ENCODE results near the gene GAPDH.
"Not testable (repeated sequence)": the region's sequence is repeated elsewhere in the genome, so short reads cannot be mapped to it uniquely, and the experiment has no call there.

The GAPDH gene

DNA sequence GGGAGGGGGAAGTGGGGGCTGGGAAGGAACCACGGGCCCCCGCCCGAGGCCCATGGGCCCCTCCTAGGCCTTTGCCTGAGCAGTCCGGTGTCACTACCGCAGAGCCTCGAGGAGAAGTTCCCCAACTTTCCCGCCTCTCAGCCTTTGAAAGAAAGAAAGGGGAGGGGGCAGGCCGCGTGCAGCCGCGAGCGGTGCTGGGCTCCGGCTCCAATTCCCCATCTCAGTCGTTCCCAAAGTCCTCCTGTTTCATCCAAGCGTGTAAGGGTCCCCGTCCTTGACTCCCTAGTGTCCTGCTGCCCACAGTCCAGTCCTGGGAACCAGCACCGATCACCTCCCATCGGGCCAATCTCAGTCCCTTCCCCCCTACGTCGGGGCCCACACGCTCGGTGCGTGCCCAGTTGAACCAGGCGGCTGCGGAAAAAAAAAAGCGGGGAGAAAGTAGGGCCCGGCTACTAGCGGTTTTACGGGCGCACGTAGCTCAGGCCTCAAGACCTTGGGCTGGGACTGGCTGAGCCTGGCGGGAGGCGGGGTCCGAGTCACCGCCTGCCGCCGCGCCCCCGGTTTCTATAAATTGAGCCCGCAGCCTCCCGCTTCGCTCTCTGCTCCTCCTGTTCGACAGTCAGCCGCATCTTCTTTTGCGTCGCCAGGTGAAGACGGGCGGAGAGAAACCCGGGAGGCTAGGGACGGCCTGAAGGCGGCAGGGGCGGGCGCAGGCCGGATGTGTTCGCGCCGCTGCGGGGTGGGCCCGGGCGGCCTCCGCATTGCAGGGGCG is at the start of gene GAPDH:
GAPDH (plus strand) TSS at position 595 of the 772 bp plus-strand sequence. CDS start 316 bp downstream, outside the sequence.
- DNase-seq, result peak; percentile 86 to 94

DNA sequence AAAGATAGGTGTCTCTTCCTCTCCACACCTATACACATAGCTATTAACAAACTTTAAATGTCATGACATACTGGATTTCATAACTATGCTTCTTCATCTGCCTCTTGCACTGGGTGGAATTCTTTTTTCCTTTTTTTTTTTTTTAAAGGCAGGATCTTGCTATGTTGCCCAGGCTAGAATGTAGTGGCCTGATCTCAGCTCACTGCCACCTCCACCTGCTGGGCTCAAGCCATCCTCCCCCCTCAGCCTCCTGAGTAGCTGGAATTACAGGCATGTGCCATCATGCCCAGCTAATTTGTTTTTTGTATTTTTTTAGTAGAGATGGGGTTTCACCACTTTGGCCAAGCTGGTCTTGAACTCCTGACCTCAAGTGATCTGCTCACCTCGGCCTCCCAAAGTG is 46.1 kb upstream of the GAPDH start:
- no peak for DNase-seq

DNA sequence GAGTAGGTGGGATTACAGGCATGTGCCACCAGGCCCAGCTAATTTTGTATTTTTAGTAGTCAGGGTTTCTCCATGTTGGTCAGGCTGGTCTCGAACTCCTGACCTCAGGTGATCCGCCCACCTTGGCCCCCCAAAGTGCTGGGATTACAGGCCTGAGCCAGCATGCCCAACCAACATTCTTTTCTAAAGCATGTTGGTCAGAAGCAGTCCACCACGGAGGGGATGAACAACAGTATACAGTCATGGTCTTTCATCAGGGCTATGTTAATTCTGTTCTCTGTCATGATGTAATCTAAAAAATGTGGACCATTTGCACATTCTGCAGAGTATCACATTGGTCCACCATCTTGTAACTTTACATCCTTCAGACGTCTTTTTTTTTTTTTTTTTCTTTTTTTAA is 44.9 kb upstream of the GAPDH start:
- DNase-seq, result no peak

DNA sequence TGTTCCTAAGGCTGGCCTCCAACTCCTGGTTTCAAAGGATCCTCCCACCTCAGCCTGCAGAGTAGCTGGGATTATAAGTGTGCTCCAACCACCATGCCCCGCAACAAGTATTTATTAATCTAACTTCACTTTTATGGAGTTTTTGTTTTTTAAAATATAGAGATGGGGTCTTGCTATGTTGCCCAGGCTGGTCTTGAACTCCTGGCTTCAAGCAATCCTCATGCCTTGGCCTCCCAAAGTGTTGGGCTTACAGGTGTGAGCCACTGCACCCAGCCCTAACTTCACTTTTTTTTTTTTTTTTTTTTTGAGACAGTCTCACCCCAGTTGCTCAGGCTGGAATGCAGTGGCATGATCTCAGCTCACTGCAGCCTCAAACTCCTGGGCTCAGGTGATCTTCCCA is 43.6 kb upstream of the GAPDH start:
- DNase-seq, result not testable (repeated sequence)

DNA sequence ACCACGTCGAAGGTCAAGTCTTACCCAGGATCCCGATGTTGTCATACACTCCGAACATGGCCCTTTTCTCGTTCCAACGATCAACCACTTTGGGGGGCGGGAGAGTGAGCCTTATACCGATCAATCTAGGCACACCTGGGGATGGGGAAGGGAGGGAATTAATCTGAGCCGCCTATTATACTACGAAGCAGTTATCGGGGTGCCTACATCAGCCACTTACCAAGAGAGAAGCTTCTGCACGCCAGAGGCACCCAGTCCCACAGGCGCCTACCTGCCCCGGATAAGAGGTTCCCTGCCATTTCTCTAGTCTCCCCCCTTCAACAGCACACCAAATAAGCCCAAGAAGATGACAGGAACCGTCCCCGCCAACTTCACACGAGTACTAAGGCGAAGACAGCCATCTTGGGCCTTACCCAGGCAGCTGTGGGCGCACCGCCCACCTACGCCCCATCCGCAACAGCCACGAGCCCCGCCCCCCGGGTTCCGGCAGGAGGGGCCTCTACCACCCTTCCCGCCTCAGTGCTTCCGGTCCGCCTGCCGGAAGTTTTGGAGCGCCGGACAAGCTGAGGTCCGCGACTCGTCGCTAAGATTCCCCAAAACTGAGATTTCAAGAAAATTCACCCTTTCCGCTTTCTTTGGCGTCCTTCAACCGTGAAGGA is 41.4 kb upstream of the GAPDH start, which contains the start of gene MRPL51:
MRPL51 (minus strand) TSS at position 425 of the 659 bp plus-strand sequence; CDS start at position 299, 126 bp downstream.
- peak; percentile 82 to 90 for DNase-seq

DNA sequence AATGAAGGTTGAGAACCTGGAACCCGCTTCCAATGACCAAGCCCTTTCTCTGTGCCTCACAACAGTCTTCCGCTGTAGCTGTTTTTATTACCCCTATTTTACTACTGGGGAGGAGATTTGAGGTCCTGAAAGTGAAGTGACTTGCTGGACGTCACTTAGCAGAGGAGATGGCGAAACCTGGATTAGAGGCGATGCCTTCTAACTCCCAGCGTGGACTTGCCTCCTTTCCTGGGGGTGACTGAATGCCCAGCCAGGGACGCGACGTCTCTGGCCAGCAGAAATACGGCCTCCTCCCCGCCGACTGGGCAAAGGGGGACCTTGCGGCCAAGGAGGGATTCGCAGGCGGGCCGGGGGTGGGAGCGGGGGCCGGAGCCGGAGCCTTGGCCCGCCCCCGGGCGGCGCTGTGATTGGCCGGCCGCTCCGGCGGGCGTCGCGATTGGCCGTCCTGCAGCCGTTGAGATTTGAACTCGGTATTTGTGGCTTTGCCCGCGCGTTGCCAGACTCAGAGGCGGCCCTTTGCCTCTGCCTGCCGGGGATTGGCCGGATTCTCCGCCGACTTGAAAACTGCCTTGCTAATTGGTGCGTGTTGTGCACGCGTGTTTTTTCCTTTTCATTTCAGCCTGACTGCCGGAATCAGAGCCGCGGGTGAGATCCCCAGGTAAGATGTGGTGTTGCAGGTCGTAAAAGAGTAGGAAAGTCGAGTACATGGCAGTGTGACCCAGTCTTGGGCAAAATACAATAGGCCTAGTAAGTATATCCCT is 40.6 kb upstream of the GAPDH start, which contains the start of gene NCAPD2:
NCAPD2 (plus strand) TSS at position 606 of the 761 bp plus-strand sequence. CDS start 997 bp downstream, outside the sequence.
- DNase-seq, result peak; percentile 73 to 94

DNA sequence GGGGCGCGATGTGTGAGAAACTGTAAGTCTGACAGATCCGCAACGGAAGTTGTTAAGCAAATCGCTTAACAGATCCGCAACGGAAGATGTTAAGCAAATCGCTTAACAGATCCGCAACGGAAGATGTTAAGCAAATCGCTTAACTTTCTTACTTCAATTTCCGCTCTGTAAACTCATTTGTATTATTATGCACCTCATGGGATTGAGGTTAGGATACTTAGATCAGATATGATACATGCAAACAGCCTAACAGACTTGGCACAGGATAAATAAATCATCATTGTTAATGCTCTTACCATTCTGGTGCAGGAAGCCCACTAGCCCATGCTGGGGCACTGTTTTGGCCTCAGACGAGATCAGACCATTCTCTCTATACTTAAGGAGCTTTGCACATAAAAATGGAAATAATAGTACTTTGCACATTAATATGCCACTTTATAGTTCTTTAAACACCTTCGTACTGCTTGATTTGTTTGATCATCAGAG is 40.0 kb upstream of the GAPDH start:
- DNase-seq, result no peak

DNA sequence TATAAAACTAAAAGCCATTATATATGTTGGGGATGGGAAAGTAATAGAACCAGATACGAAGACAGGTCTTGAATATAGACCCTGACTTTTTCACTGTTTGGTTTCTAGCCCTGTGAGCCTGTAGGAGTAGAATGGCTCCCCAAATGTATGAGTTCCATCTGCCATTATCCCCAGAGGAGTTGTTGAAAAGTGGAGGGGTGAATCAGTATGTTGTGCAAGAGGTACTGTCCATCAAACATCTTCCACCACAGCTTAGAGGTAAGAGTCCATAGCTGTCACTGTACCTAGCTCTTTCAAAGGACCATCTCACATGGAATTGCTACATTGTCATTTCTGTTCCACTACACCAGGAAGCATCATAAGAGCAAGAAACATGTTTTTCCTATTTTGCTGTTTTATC is 39.3 kb upstream of the GAPDH start:
- DNase-seq, result no peak

DNA sequence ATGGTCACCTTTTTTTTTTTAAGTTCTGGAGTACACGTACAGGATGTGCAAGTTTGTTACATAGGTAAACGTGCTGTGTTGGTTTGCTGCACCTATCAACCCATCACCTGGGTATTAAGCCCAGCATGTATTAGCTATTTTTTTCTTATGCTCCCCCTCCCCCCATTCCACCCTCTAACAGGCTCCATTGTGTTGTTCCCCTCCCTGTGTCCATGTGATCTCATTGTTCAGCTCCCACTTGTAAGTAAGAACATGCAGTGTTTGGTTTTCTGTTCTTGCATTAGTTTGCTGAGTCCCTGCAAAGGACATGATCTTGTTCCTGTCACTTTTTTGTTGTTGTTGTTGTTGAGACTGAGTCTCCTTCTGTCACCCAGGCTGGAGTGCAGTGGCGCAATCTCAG is 37.0 kb upstream of the GAPDH start:
- not testable (repeated sequence) for DNase-seq

DNA sequence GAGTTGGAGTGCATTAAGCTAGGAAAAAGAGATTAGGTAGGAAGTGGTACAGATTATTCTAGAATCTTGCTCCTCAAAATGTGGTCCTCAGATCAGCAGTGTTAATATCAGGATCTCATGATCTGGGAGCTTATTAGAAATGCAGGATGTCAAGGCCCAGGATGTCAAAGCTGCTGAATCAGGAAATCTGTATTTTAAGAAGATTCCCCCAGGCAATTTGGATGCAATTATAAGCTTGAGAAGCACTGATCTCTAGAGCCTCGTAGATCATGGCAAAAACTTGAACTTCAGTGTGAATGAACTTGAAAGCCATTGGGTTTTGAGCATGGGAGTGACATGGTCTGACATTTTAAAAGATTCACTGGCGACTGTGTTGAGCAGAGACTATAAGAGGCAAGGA is 33.9 kb upstream of the GAPDH start:
- no peak for DNase-seq

DNA sequence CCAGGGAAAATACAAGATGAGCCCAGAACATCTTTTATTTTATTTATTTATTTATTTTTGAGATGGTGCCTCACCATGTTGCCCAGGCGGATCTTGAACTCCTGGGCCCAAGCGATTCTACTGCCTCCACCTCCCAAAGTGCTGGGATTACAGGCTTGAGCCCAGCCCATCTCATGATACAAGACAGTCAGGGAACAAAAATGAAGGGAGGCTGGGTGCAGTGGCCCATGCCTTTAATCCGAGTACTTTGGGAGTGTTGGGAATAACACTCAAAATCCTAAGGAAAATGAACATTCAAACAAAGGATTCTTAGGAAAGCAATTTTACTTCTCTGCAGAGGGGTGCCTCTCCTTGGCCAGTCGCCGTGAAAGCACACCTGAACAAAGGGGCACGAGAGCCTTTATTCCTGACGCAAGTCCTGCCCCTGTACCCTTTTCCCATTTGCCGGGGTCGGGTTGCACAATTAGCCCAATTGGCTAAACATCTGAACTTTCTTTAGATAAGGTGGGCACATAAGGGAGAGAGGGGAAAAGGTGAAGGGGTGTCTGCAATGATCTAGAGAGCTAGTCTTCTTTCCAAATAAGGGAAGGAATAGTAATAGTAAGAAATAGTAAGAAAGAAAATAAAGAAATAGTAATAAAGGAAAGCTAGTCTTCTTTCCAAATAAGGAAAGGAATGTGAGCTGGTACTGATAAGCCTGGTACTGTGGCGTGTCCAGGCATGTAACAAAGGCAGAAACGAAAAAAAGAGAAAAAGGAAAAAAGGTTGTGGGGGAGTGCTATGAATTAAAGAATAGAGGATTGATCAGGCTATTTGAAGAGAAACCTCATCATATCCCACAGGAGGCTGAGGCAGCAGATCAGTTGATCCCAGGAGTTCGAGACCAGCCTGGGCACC is 27.0 kb upstream of the GAPDH start:
- no peak for DNase-seq

DNA sequence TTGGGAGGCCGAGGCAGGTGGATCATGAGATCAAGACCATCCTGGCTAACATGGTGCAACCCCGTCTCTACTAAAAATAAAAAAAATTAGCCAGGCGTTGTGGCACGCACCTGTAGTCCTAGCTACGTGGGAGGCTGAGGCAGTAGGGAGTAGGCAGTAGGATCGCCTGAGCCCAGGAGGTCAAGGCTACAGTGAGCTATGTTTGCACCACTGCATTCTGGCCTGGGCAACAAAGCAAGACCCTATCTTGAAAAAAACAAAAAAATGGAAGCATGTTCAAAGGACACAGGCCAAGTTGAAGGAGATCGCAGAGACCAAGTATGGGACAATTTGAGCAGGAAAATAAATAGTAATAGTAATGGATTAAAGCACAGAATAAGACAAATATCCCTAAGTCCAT is 26.2 kb upstream of the GAPDH start:
- DNase-seq, result no peak

DNA sequence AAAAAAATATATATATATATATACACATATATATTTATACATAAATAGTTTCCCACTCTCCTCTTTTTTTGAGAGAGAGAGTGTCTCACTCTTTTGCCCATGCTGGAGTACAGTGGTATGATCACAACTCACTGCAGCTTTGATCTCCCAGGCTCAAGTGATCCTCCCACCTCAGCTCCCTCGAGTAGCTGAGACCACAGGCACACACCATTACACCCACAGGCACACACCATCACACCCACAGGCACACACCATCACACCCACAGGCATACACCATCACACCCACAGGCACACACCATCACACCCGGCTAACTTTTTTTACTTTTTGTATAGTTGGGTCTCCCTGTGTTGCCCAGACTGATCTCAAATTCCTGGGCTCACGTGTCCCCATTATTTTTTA is 14.1 kb upstream of the GAPDH start:
- DNase-seq, result no peak

DNA sequence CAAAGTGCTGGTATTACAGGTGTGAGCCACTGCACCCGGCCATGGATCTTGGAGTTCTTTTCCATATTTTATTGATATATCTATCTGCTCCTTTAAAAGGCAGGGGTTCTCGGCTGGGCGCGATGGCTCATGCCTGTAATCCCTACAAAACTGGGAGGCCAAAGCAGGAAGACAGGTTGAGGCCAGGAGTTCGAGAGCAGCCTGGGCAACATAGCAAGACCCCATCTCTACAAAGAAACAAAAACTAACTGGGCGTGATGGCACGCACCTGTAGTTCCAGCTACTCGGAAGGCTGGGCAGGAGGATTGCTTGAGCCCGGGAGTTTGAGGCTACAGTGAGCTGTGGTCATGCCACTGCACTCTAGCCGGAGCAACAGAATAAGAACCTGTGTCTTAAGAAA is 12.1 kb upstream of the GAPDH start:
- no peak for DNase-seq

DNA sequence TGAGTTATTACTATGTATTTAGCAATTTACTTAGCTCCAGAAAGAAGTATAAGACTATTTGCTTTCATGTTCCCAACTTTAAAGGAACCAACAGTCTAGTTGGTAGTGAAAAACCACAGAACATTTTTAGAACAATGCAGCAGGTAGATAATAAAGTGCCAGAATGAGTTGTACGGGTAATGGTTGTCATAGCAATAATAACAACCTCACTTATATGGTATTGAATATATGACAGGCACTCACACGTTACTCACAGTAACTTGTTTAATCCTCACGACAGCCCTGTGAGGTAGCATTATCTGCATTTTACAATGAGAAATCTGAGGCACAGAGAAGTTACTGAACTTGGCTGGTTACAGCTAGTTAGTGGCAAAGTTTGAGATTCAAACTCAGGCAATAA is 10.6 kb upstream of the GAPDH start:
- no peak for DNase-seq

DNA sequence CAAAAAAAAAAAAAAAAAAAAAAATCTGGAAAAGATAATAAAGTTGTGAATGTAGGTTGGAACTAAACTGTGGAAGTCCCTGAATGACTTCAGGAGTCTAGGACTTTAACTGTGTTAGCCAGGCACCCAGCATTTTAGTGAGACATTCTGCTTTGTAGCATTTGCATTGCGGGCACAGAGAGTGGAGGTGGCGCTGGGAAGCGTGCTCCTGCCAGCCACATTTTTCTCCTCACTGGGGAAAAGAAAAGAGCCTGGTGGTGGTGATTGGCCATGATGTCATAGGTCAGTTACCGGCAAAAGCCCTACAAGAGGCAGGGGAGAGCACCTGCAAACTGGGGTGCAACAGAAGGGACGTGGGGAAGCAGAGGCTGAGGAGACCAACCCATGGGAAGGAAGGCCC is 9.7 kb upstream of the GAPDH start:
- DNase-seq, result no peak

DNA sequence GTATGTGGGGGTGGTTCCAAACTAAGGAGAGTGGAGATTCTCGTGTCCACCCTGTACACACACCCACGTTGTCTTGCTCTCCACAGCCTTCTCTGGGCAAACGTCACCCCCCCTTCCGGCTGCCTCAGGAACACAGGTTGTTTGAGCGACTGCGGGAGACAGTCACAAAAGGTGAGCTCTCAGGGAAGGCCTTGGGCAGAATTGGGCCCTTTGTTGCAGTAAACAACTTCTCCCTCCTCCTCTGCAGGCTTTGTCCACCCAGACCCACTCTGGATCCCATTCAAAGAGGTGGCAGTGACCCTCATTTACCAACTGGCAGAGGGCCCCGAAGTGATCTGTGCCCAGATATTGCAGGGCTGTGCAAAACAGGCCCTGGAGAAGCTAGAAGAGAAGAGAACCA is 8.1 kb upstream of the GAPDH start:
- no peak for DNase-seq

DNA sequence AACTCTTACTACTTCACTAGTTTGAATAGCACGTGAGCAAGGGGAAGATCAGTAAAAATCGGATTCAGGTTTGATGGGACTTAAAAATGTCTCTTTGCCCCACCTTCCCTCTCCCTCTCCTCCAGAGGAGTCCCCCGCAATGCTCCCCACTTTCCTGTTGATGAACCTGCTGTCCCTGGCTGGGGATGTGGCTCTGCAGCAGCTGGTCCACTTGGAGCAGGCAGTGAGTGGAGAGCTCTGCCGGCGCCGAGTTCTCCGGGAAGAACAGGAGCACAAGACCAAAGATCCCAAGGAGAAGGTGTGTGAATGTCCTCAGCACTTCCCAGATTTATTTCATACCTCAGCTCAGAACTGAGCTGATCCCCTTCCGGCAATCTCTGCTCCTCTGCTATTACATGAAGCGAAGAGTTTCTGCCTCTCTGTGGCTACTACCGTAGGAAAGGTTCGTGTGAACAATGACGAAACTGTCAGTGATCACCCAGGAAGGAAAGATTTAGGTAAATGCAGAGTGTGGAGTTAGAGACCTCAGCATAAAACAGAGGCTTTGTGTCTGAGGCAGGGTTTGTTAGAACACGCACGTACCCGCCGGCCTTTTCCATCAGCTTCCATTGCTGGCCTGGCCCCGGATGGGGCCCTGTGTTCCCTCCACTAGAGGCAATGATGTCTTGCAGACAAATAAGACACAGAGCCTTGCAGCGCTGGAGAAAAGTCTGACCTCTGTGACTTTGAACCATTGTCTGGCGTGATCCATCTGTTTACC is 7.4 kb upstream of the GAPDH start:
- DNase-seq, result no peak

DNA sequence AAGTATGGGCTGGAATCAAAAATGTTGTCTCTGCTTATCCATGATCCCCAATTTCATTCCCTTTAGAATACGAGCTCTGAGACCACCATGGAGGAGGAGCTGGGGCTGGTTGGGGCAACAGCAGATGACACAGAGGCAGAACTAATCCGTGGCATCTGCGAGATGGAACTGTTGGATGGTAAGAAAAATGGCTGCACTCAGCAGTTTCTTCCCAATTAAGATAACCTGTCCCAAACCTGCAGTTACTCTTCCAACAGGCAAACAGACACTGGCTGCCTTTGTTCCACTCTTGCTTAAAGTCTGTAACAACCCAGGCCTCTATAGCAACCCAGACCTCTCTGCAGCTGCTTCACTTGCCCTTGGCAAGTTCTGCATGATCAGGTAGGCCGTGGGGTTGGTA is 6.6 kb upstream of the GAPDH start:
- DNase-seq, result no peak

DNA sequence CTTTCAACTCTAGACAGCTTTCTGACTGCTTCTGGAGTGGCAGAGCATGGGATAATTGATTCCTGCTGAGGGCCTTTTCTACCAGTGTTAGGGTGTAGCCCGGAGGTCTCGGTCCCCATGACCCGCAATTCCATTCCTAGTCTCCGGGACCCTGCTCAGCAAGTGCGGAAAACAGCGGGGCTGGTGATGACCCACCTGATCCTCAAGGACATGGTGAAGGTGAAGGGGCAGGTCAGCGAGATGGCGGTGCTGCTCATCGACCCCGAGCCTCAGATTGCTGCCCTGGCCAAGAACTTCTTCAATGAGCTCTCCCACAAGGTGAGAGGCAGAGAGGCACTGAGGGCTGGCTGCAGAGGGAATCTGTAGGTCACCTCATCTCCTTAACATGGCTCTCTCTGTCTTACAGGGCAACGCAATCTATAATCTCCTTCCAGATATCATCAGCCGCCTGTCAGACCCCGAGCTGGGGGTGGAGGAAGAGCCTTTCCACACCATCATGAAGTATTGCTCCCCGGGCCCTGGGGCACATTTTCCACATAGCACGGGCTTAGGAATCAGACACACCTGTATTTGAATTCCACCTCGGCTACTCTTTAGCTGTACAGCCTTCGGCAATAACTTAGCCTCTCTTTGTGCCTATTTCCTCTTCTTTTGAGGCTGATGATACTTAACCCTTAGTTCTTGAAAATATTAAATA is 5.6 kb upstream of the GAPDH start:
- DNase-seq, result no peak

DNA sequence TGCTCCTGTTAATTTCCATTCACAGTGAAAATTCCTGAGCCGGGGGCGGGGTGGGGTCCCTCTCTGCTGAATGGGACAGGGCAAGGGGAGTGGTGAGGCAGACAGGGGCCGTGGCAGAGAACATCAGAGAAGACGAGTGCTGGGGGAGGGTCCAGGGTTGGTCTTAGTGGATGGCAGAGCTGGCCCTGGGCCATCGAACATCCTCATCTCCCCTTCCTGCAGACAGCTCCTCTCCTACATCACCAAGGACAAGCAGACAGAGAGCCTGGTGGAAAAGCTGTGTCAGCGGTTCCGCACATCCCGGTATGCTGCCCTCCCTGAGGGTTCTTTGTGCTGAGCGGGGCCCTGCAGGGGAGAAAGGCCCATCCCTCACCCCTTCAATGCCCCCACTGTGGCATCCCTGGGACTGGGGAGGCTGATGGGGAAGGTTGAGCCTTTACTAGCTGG is 5.0 kb upstream of the GAPDH start:
- DNase-seq, result no peak
